ENCODE data around the gene LSM10. TPM values are rescaled to one million over a fixed set of nuclear protein-coding genes. Genes with fewer than 3 reads are reported as not detected.

Gene LSM10
- 27.6 and 41.5 TPM in 2 replicates for total RNA-seq

GRCh38 chr1:36397378-36398230, at the start of gene LSM10:
TSS of gene LSM10 (minus strand) at chr1:36397908. CDS start at chr1:36394129, 3,779 bp downstream.
- Histone ChIP-seq H3K4me3 (ENCODE audit: low read depth, low read length) (peak within 1 kb of the TSS; percentile 87), H3K36me3 (ENCODE audit: control insufficient read depth, insufficient read depth, low read length) (peaks cover 2% of the 10 kb centered on the region), H3K27me3 (ENCODE audit: control insufficient read depth, insufficient read depth, low read length) (no peaks in the 10 kb centered on the region)
- no peak for TF ChIP-seq CTCF (IDR thresholded peaks at IDR 0.05; ENCODE audit: insufficient read depth, low read length, poor library complexity, severe bottlenecking)
- DNase-seq (ENCODE audit: low read depth), result peak; percentile 75

- Histone ChIP-seq H3K36me3 (ENCODE audit: control insufficient read depth, insufficient read depth, low read length) (no peaks in the 10 kb centered on the region), H3K27me3 (ENCODE audit: control insufficient read depth, insufficient read depth, low read length) (no peaks in the 10 kb centered on the region), H3K4me3 (ENCODE audit: low read depth, low read length) (no peak overlapping the region)
- TF ChIP-seq CTCF (IDR thresholded peaks at IDR 0.05; ENCODE audit: insufficient read depth, low read length, poor library complexity, severe bottlenecking), result no peak
- no peak for DNase-seq (ENCODE audit: low read depth)
These were observed 49.7 kb upstream of the LSM10 start for GRCh38 chr1:36447450-36447849.

- TF ChIP-seq CTCF (IDR thresholded peaks at IDR 0.05; ENCODE audit: insufficient read depth, low read length, poor library complexity, severe bottlenecking), result no peak
- no peak for DNase-seq (ENCODE audit: low read depth)
- Histone ChIP-seq H3K36me3 (ENCODE audit: control insufficient read depth, insufficient read depth, low read length) (no peaks in the 10 kb centered on the region), H3K4me3 (ENCODE audit: low read depth, low read length) (no peak overlapping the region), H3K27me3 (ENCODE audit: control insufficient read depth, insufficient read depth, low read length) (no peaks in the 10 kb centered on the region)
These were observed 49.0 kb upstream of the LSM10 start for GRCh38 chr1:36446746-36447145.

- peak; percentile 38 for TF ChIP-seq CTCF (IDR thresholded peaks at IDR 0.05; ENCODE audit: insufficient read depth, low read length, poor library complexity, severe bottlenecking)
- no peaks in the 10 kb centered on the region for H3K27me3 ChIP-seq (ENCODE audit: control insufficient read depth, insufficient read depth, low read length)
- no peak overlapping the region for H3K4me3 ChIP-seq (ENCODE audit: low read depth, low read length)
- DNase-seq (ENCODE audit: low read depth), result no peak
- H3K36me3 ChIP-seq (ENCODE audit: control insufficient read depth, insufficient read depth, low read length), result no peaks in the 10 kb centered on the region
These were observed 48.6 kb upstream of the LSM10 start for GRCh38 chr1:36446271-36446670.

- TF ChIP-seq CTCF (IDR thresholded peaks at IDR 0.05; ENCODE audit: insufficient read depth, low read length, poor library complexity, severe bottlenecking), result no peak
- DNase-seq (ENCODE audit: low read depth), result no peak
- Histone ChIP-seq H3K4me3 (ENCODE audit: low read depth, low read length) (no peak overlapping the region), H3K36me3 (ENCODE audit: control insufficient read depth, insufficient read depth, low read length) (no peaks in the 10 kb centered on the region), H3K27me3 (ENCODE audit: control insufficient read depth, insufficient read depth, low read length) (no peaks in the 10 kb centered on the region)
These were observed 45.6 kb upstream of the LSM10 start for GRCh38 chr1:36443297-36443696.

GRCh38 chr1:36442337-36442736, 44.6 kb upstream of the LSM10 start:
- H3K4me3 ChIP-seq (ENCODE audit: low read depth, low read length), result no peak overlapping the region
- no peaks in the 10 kb centered on the region for H3K27me3 ChIP-seq (ENCODE audit: control insufficient read depth, insufficient read depth, low read length)
- DNase-seq (ENCODE audit: low read depth), result no peak
- no peaks in the 10 kb centered on the region for H3K36me3 ChIP-seq (ENCODE audit: control insufficient read depth, insufficient read depth, low read length)
- TF ChIP-seq CTCF (IDR thresholded peaks at IDR 0.05; ENCODE audit: insufficient read depth, low read length, poor library complexity, severe bottlenecking), result no peak
